Prostate gland (tissue), 2 donors: Measurements from ENCODE around the gene TSPAN15. TPM values are rescaled to one million over a fixed set of nuclear protein-coding genes. Genes with fewer than 3 reads are reported as not detected.

ENCODE experiments used
- DNase-seq: peaks from one replicate; pipeline ENCODE4 v3.0.0-alpha.2; 2019; ENCODE audit warnings: low spot score
- H3K27ac ChIP-seq, 2 donors: fragments of 200-600 bp; sonication (generic); 2 replicates each; pipeline ENCODE4 v1.5.1; 2017 to 2019
- H3K27me3 ChIP-seq: fragments of 200-600 bp; sonication (generic); replicated peaks from 2 replicates; pipeline ENCODE4 v1.5.1; 2019; ENCODE audit not compliant: insufficient read depth
- H3K36me3 ChIP-seq, 2 donors: fragments of 200-600 bp; sonication (generic); 1 replicate in 1 of 2; 2 replicates in 1 of 2; pipeline versions ENCODE4 v1.5.1 to v1.8.1; 2017 to 2019
- H3K4me1 ChIP-seq: fragments of 200-600 bp; sonication (generic); replicated peaks from 2 replicates; pipeline ENCODE4 v1.5.1; 2019
- H3K4me3 ChIP-seq, 2 donors: fragments of 200-600 bp; sonication (generic); 2 replicates each; pipeline ENCODE4 v1.5.1; 2017 to 2019
- H3K9me3 ChIP-seq: fragments of 200-600 bp; sonication (generic); 2 replicates; pipeline ENCODE4 v1.5.1; 2017
- POLR2A ChIP-seq: fragments of 450-650 bp; IDR thresholded peaks from one replicate; pipeline ENCODE4 v1.6.1; 2016; ENCODE audit warnings: antibody characterized with exemption, mild to moderate bottlenecking
- POLR2AphosphoS5 ChIP-seq: sonication (generic); formaldehyde crosslinking; IDR thresholded peaks from one replicate; pipeline ENCODE4 v1.6.1; 2017; ENCODE audit warnings: antibody characterized with exemption
- WGBS: methylation state at CpG from one replicate; pipeline ENCODE4 v1.1.5; 2018; 5-methylcytosine and 5-hydroxymethylcytosine counted together
- intact Hi-C: fragments of 100-400 bp; cut with DNase I; formaldehyde crosslinking; loops from one replicate; pipeline ENCODE4 v1.14.2; 2022
- total RNA-seq, 2 donors: library from RNA; depleted of rRNA; stranded (reverse); fragments of >200 nt; gene quantifications; one replicate each; pipeline ENCODE4 v1.1.0, GENCODE V29; 2016
- TF ChIP-seq, protein P1 (sequence below), 4 experiments: fragments of 200-600 bp in 2 of 4; fragments of 450-650 bp in 2 of 4; sonication (generic) in 2 of 4; IDR thresholded peaks; 1 replicate in 3 of 4; 2 replicates in 1 of 4; pipeline ENCODE4 v1.5.1; 2016 to 2019; ENCODE audit warnings: antibody characterized with exemption in 4 of 4, mild to moderate bottlenecking in 2 of 4, moderate library complexity in 2 of 4

Gene TSPAN15
- total RNA-seq, 2 donors from 2014 or later: 78.8 to 85.3 TPM

DNA sequence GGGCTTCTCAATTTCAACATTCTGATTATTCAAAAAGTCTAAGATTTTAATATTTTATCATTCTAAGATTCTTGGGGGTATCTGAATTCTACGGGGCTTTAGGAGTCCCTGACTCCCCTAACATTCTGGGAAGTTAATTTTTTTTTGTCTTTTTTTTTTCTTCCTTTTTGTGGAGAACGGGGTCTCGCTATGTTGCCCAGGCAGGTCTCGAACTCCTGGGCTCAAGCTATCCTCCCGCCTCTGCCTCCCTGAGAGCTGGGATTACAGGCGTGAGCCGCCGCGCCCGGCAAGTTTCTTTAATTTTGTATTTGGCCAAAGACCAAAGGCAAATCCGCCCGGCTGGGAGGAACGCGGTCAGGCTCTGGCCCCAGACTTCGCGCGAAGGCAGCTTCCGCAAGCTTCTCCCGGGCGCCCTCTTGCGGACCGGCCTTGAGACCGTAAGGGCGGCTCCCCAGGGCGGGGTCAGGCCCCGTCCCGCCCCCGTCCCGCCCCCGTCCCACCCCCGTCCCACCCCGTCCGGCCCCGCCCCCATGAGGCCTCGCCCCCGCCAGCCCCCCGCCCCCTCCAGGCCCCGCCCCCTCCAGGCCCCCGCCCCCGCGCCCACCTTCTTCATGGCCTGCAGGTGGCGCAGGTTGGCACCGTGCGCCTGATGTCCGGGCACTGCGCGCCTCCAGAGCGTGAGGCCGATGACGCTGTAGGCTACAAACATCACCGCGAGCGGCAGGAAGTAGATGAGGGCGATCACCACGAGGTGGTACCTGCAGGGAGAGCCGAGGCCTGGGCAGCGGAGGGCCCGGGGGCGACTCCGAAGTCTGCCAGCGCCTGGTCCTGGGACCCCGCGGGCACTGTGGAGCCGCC is 42.7 kb upstream of the TSPAN15 start:
- 5% methylated on average over 21 of the region's 64 CpGs for WGBS
- H3K4me3 ChIP-seq: peak overlapping the region; percentile 27 to 32
- DNase-seq: peak; percentile 94
- H3K9me3 ChIP-seq: no peaks in the 10 kb centered on the region
- peaks cover 3% of the 10 kb centered on the region for H3K4me1 ChIP-seq
- no peaks in the 10 kb centered on the region for H3K27me3 ChIP-seq
- H3K27ac ChIP-seq: peak overlapping the region; percentile 89
- intact Hi-C loops: loop anchor here (5.0 kb wide), 2 partner anchors 99 to 229 kb away; no protein-coding TSS in a partner anchor
- H3K36me3 ChIP-seq: no peaks in the 10 kb centered on the region
- TF ChIP-seq POLR2AphosphoS5 (peak; percentile 77), POLR2A (peak; percentile 42)
- TF ChIP-seq, protein P1, sequence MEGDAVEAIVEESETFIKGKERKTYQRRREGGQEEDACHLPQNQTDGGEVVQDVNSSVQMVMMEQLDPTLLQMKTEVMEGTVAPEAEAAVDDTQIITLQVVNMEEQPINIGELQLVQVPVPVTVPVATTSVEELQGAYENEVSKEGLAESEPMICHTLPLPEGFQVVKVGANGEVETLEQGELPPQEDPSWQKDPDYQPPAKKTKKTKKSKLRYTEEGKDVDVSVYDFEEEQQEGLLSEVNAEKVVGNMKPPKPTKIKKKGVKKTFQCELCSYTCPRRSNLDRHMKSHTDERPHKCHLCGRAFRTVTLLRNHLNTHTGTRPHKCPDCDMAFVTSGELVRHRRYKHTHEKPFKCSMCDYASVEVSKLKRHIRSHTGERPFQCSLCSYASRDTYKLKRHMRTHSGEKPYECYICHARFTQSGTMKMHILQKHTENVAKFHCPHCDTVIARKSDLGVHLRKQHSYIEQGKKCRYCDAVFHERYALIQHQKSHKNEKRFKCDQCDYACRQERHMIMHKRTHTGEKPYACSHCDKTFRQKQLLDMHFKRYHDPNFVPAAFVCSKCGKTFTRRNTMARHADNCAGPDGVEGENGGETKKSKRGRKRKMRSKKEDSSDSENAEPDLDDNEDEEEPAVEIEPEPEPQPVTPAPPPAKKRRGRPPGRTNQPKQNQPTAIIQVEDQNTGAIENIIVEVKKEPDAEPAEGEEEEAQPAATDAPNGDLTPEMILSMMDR (IDR thresholded peaks at IDR 0.05): peak; percentile 60 to 92 (median 66)

DNA sequence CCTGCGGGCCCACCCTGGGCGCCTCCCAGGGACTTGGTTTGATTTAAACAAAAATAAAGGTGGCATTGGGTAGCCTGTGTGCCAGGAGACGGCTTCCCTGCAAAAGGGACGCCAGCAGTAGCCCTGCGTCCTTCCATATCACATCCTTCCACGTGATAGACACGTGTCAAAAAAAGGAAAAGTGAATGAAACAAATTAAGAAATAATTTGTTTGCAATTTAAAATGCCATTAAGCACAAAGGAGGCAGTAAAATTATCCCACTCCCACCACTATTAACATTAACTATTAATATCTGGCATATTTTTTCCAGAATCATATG is 42.1 kb upstream of the TSPAN15 start:
- Histone ChIP-seq H3K27ac (peak overlapping the region; percentile 89), H3K9me3 (no peaks in the 10 kb centered on the region), H3K4me1 (peaks cover 3% of the 10 kb centered on the region), H3K36me3 (no peaks in the 10 kb centered on the region), H3K27me3 (no peaks in the 10 kb centered on the region), H3K4me3 (peak overlapping the region; percentile 27 to 32)
- TF ChIP-seq, protein P1 (IDR thresholded peaks at IDR 0.05): no peak
- TF ChIP-seq POLR2A (no peak), POLR2AphosphoS5 (no peak)
- intact Hi-C loops: loop anchor here (5.0 kb wide), 2 partner anchors 98 to 228 kb away; no protein-coding TSS in a partner anchor
- WGBS: 14% methylated on average over 7 of the region's 7 CpGs
- no peak for DNase-seq

DNA sequence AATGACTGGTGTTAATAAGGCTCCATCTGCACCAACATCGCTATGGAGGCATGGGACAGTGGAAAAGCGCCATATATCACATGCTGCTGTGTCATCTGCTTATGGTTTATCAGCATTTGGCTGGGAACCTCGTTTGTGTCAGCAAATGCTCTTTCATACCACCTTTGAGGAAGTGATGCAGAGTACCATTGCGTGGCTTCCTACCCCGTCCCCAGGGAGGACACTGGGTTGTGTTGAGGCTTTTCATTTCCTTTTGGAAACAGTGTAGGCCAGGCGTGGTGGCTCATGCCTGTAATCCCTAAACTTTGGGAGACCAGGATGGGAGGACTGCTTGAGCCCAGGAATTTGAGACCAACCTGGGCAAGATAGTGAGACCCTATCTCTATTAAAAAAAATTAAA is 41.3 kb upstream of the TSPAN15 start:
- H3K27me3 ChIP-seq: no peaks in the 10 kb centered on the region
- peaks cover 3% of the 10 kb centered on the region for H3K4me1 ChIP-seq
- no peaks in the 10 kb centered on the region for H3K36me3 ChIP-seq
- TF ChIP-seq POLR2A: no peak
- TF ChIP-seq POLR2AphosphoS5: no peak
- TF ChIP-seq, protein P1 (IDR thresholded peaks at IDR 0.05): no peak
- no peak for DNase-seq
- no peak overlapping the region for H3K27ac ChIP-seq
- intact Hi-C loops: loop anchor here (5.0 kb wide), 2 partner anchors 97 to 227 kb away; no protein-coding TSS in a partner anchor
- H3K9me3 ChIP-seq: no peaks in the 10 kb centered on the region
- H3K4me3 ChIP-seq: no peak overlapping the region
- WGBS: 69% methylated on average over 6 of the region's 6 CpGs

DNA sequence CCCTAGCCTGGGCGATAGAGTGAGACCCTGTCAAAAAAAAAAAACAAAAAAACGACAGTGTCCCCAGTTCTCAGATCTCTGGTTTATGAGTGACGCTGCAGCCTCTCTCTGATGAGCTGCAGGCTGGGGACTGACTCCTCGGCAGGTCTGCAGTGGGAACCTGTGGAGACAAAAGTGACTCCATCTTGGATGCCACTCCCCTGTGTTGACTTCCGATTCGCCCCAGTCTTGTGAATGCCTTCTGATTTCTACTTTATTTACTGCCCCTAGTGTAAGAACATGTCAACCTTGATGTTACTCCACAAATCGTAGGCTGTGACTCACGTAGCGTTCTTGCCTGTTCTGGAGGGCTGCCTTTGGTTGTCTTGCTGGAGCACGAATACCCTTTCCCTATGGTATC is 40.8 kb upstream of the TSPAN15 start:
- intact Hi-C loops: no loop called here
- peaks cover 3% of the 10 kb centered on the region for H3K4me1 ChIP-seq

More for the DNA sequence above, 40.8 kb upstream of the TSPAN15 start:
- Histone ChIP-seq H3K4me3 (no peak overlapping the region), H3K27me3 (no peaks in the 10 kb centered on the region), H3K9me3 (no peaks in the 10 kb centered on the region), H3K36me3 (no peaks in the 10 kb centered on the region), H3K27ac (no peak overlapping the region)
- TF ChIP-seq POLR2AphosphoS5 (no peak), POLR2A (no peak)
- TF ChIP-seq, protein P1 (IDR thresholded peaks at IDR 0.05): no peak
- 81% methylated on average over 10 of the region's 10 CpGs for WGBS
- no peak for DNase-seq
